IMR-90 (cell line): ENCODE data around the gene CAMTA1. TPM values are rescaled to one million over a fixed set of nuclear protein-coding genes. Genes with fewer than 3 reads are reported as not detected.

Experiments
- ATAC-seq: fragments of 200-7000 bp; cut with Tn5 transposase; 2 replicates; pipeline ENCODE4 v1.9.1; 2020; ENCODE audit warnings: low read depth, mild to moderate bottlenecking, moderate library complexity
- BruUV-seq: library from RNA; stranded (reverse); fragments of 400-500 nt; replicated peaks from 2 replicates; lab custom pipeline; 2021; lab: Mats Ljungman, UMichigan
- CTCF ChIA-PET: fragments of 300-600 bp; formaldehyde crosslinking; extraction: SDS; loops from one replicate; lab custom pipeline; 2021; ENCODE audit warnings: antibody characterized with exemption; lab: Yijun Ruan, JAX
- POLR2A ChIA-PET: fragments of 300-600 bp; sonication (Branson Sonifier 250); formaldehyde crosslinking; loops from one replicate; lab custom pipeline; 2022; ENCODE audit warnings: antibody characterized with exemption; ENCODE audit not compliant: unreplicated experiment; lab: Charles Lee
- DNase-seq: peaks from one replicate; pipeline ENCODE4 v3.0.0; 2013
- H2AFZ ChIP-seq: replicated peaks from 2 replicates; pipeline ENCODE3; 2013; ENCODE audit warnings: low read length, mild to moderate bottlenecking; ENCODE audit not compliant: poor library complexity
- H2AK5ac ChIP-seq: 2 replicates; pipeline ENCODE4 v1.6.1; 2013; ENCODE audit warnings: low read depth, low read length, inconsistent platforms
- H2AK9ac ChIP-seq: replicated peaks from 2 replicates; pipeline ENCODE3; 2013; ENCODE audit warnings: mild to moderate bottlenecking, low read depth, low read length, moderate library complexity; ENCODE audit not compliant: poor library complexity
- H2BK120ac ChIP-seq: 2 replicates; pipeline ENCODE4 v1.6.1; 2013; ENCODE audit warnings: low read depth, low read length, inconsistent platforms
- H2BK15ac ChIP-seq: 3 replicates; pipeline ENCODE4 v1.6.1; 2013; ENCODE audit warnings: low read depth, low read length, inconsistent platforms
- H2BK20ac ChIP-seq: 2 replicates; pipeline ENCODE4 v1.6.1; 2013; ENCODE audit warnings: low read depth, mild to moderate bottlenecking, inconsistent platforms, low read length, moderate library complexity
- H2BK5ac ChIP-seq: 2 replicates; pipeline ENCODE4 v1.6.1; 2013; ENCODE audit warnings: mild to moderate bottlenecking, low read depth, low read length, inconsistent platforms; ENCODE audit not compliant: poor library complexity, severe bottlenecking
- H3K14ac ChIP-seq: replicated peaks from 2 replicates; pipeline ENCODE4 v1.6.1; 2013; ENCODE audit warnings: low read depth, low read length, inconsistent platforms
- H3K18ac ChIP-seq: 2 replicates; pipeline ENCODE4 v1.6.1; 2013; ENCODE audit warnings: low read depth, low read length, control low read depth
- H3K23ac ChIP-seq: 2 replicates; pipeline ENCODE4 v1.6.1; 2013; ENCODE audit warnings: low read depth, low read length, inconsistent platforms
- H3K27ac ChIP-seq: 2 replicates; pipeline ENCODE4 v1.5.1; 2013; ENCODE audit warnings: mild to moderate bottlenecking, control low read depth, low read length; ENCODE audit not compliant: insufficient read depth
- H3K27me3 ChIP-seq: 2 replicates; pipeline ENCODE4 v1.6.1; 2013; ENCODE audit warnings: low read length; ENCODE audit not compliant: control insufficient read depth, insufficient read depth
- H3K36me3 ChIP-seq: 2 replicates; pipeline ENCODE4 v1.6.1; 2013; ENCODE audit warnings: low read length, mixed read lengths; ENCODE audit not compliant: control insufficient read depth, insufficient read depth
- H3K4ac ChIP-seq: 2 replicates; pipeline ENCODE4 v1.6.1; 2013; ENCODE audit warnings: low read depth, low read length, inconsistent platforms
- H3K4me1 ChIP-seq: 2 replicates; pipeline ENCODE4 v1.6.1; 2013; ENCODE audit warnings: low read length, mixed read lengths; ENCODE audit not compliant: control insufficient read depth, insufficient read depth
- H3K4me2 ChIP-seq: 2 replicates; pipeline ENCODE4 v1.6.1; 2013; ENCODE audit warnings: low read depth, mild to moderate bottlenecking, control low read depth, low read length, moderate library complexity
- H3K4me3 ChIP-seq: 2 replicates; pipeline ENCODE4 v1.5.1; 2013; ENCODE audit warnings: low read depth, mild to moderate bottlenecking, control low read depth, low read length, moderate library complexity; ENCODE audit not compliant: insufficient read depth
- H3K56ac ChIP-seq: 2 replicates; pipeline ENCODE4 v1.6.1; 2013; ENCODE audit warnings: low read length, inconsistent platforms; ENCODE audit not compliant: insufficient read depth; ENCODE audit errors: extremely low read depth
- H3K79me1 ChIP-seq, 2 experiments: 2 replicates each; pipeline ENCODE4 v1.6.1; 2013; ENCODE audit warnings: low read length in 2 of 2, inconsistent platforms in 1 of 2, low read depth in 1 of 2
- H3K9ac ChIP-seq: 2 replicates; pipeline ENCODE4 v1.6.1; 2013; ENCODE audit warnings: low read depth, low read length, control low read depth
- H3K9me1 ChIP-seq: 2 replicates; pipeline ENCODE4 v1.6.1; 2013; ENCODE audit warnings: low read length, inconsistent platforms; ENCODE audit not compliant: insufficient read depth
- H3K9me3 ChIP-seq: 2 replicates; pipeline ENCODE4 v1.6.1; 2013; ENCODE audit warnings: low read length; ENCODE audit not compliant: control insufficient read depth, insufficient read depth
- H4K20me1 ChIP-seq: 2 replicates; pipeline ENCODE4 v1.6.1; 2013; ENCODE audit warnings: low read length, inconsistent platforms; ENCODE audit not compliant: insufficient read depth
- H4K5ac ChIP-seq: 2 replicates; pipeline ENCODE4 v1.6.1; 2013; ENCODE audit warnings: mild to moderate bottlenecking, low read depth, low read length, control low read depth
- H4K8ac ChIP-seq, 2 experiments: 2 replicates each; pipeline ENCODE4 v1.6.1; 2013; ENCODE audit warnings: low read depth in 2 of 2, low read length in 2 of 2, control low read depth in 1 of 2, inconsistent platforms in 1 of 2
- H4K91ac ChIP-seq: 2 replicates; pipeline ENCODE4 v1.6.1; 2013; ENCODE audit warnings: low read depth, low read length, inconsistent platforms; ENCODE audit not compliant: insufficient read depth
- BHLHE40 ChIP-seq: fragments of 150-350 bp; IDR thresholded peaks from 2 replicates; pipeline ENCODE4 v1.6.1; 2016; ENCODE audit warnings: mild to moderate bottlenecking, low read depth, low read length
- CTCF ChIP-seq: conservative IDR thresholded peaks from 2 replicates; pipeline ENCODE4 v1.5.1; 2012; ENCODE audit warnings: mild to moderate bottlenecking, low read depth, low read length, improper control_type of control experiment
- MAFK ChIP-seq: IDR thresholded peaks from 2 replicates; pipeline ENCODE4 v1.6.1; 2012; ENCODE audit warnings: low read depth, low read length, improper control_type of control experiment
- MAZ ChIP-seq: IDR thresholded peaks from 2 replicates; pipeline ENCODE4 v1.6.1; 2012; ENCODE audit warnings: low read depth, mild to moderate bottlenecking, low read length, improper control_type of control experiment, moderate library complexity, borderline replicate concordance
- MXI1 ChIP-seq: IDR thresholded peaks from 2 replicates; pipeline ENCODE4 v1.6.1; 2012; ENCODE audit warnings: low read depth, mild to moderate bottlenecking, low read length, moderate library complexity, borderline replicate concordance
- RFX5 ChIP-seq: IDR thresholded peaks from 2 replicates; pipeline ENCODE4 v1.8.0; 2012; ENCODE audit warnings: low read depth, mild to moderate bottlenecking, low read length, moderate library complexity
- USF2 ChIP-seq: fragments of 150-350 bp; IDR thresholded peaks from 2 replicates; pipeline ENCODE4 v1.6.1; 2017; ENCODE audit warnings: mild to moderate bottlenecking, antibody characterized with exemption, low read length, low read depth
- WGBS, 2 experiments: methylation state at CpG; one replicate each; pipeline versions ENCODE4 v1.1.5 to v1.1.7; 2013; ENCODE audit warnings: missing lambda C conversion rate in 2 of 2; ENCODE audit not compliant: insufficient read length in 1 of 2; ENCODE audit errors: extremely low coverage in 2 of 2; 5-methylcytosine and 5-hydroxymethylcytosine counted together
- dilution Hi-C: fragments of 300-500 bp; cut with HindIII; formaldehyde crosslinking; loops from one replicate; pipeline ENCODE4 v1.14.3; 2018; ENCODE audit warnings: low sequenced_read_pairs; ENCODE audit not compliant: unreplicated experiment
- in situ Hi-C: fragments of 300-500 bp; cut with MboI; formaldehyde crosslinking; loops from 3 replicates; pipeline ENCODE4 v1.14.3; 2019; ENCODE audit warnings: low sequenced_read_pairs, inconsistent platforms, mixed read lengths
- intact Hi-C: fragments of 100-400 bp; cut with micrococcal nuclease; formaldehyde crosslinking; loops from 2 replicates; pipeline ENCODE4 v1.10.0; 2022
- polyA plus RNA-seq, 3 experiments: library from polyadenylated mRNA; depleted of rRNA; stranded (reverse); fragments of >200 nt; gene quantifications; 2 replicates each; pipeline ENCODE4 v1.2.3, GENCODE V29; 2012; ENCODE audit warnings: low replicate concordance in 1 of 3
- total RNA-seq: library from RNA; depleted of rRNA; stranded (reverse); fragments of >200 nt; gene quantifications from 2 replicates; pipeline ENCODE4 v1.2.3, GENCODE V29; 2012

CAMTA1 gene
- total and polyA plus RNA-seq, 2 of the 4 experiments (the other 2 are of a cell fraction), result 35.5 to 74.3 TPM

GRCh38 chr1:7493711-7494454, 708.6 kb downstream of the CAMTA1 start:
- intact Hi-C loops (no loop called here), in situ Hi-C loops (no loop called here), dilution Hi-C loops (no loop called here)
- Histone ChIP-seq H4K5ac (no peak overlapping the region), H3K9ac (no peak overlapping the region), H3K79me1 (no peaks in the 10 kb centered on the region), H2BK20ac (no peak overlapping the region), H3K9me3 (no peaks in the 10 kb centered on the region), H4K20me1 (no peaks in the 10 kb centered on the region), H2AFZ (no peak overlapping the region), H4K8ac (no peak overlapping the region), H4K91ac (no peak overlapping the region), H2BK15ac (no peak overlapping the region), H3K27ac (no peak overlapping the region), H3K23ac (no peak overlapping the region), H2BK5ac (no peak overlapping the region), H3K4me3 (no peak overlapping the region), H3K36me3 (no peaks in the 10 kb centered on the region), H3K4ac (no peak overlapping the region), H3K56ac (no peak overlapping the region), H3K4me2 (no peak overlapping the region), H2AK5ac (no peak overlapping the region), H2AK9ac (no peak overlapping the region), H3K27me3 (no peaks in the 10 kb centered on the region), H2BK120ac (no peak overlapping the region), H3K18ac (no peak overlapping the region), H3K14ac (no peak overlapping the region), H3K9me1 (peaks cover 5% of the 10 kb centered on the region), H3K4me1 (peaks cover 9% of the 10 kb centered on the region)
- ChIA-PET CTCF (no interaction called here), POLR2A (no interaction called here)
- no peak for TF ChIP-seq CTCF
- TF ChIP-seq MAFK, result no peak
- no peak for TF ChIP-seq RFX5
- no peak for TF ChIP-seq BHLHE40
- TF ChIP-seq USF2, result no peak
- TF ChIP-seq MXI1, result no peak
- no peak for TF ChIP-seq MAZ
- BruUV-seq, result no TSS peak
- DNase-seq (no peak), ATAC-seq (no peak)
- no CpG with 5 or more reads among the region's 17 CpGs for WGBS, 2 experiments
